ENCODE data around the gene ILK. TPM values are rescaled to one million over a fixed set of nuclear protein-coding genes. Genes with fewer than 3 reads are reported as not detected.

ILK gene
- total and polyA plus RNA-seq, 2 of the 13 experiments (the other 11 are each of a cell fraction or from before 2014, with no cell fraction given) = 70.3 to 108 TPM

DNA sequence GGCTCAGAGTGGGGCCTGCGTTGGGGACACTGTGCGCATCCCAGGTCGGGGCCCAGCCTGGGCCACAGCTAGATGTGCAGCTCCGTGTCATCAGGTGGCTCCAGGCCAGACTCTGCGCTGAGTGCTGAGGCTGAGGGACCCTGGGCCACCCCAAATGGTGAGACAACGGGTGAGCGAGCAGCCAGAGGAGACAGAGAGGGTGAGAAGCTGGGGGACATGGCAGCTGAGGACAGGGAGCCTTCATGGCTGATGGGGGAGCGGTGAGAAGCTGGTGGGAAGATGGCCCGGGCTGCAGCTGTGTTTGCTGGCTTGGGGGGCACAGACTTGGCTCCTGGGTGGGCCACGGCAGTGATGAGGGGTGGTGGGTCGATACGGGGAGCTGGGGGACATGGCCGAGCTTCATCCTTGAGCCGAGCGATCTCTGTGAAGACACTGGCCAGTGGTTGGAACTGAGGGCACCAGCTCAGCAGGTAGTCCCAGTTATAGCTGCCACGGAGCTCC is 18.2 kb downstream of the ILK start:
- Histone ChIP-seq H3K79me2 (ENCODE audit: insufficient read depth, low read length) (peaks cover 7% of the 10 kb centered on the region), H3K4me1 (ENCODE audit: insufficient read depth, low read length) (peaks cover 45% of the 10 kb centered on the region), H2AFZ (ENCODE audit: low read length) (no peak overlapping the region), H4K20me1 (ENCODE audit: insufficient read depth, low read length) (no peaks in the 10 kb centered on the region), H3K9ac (ENCODE audit: insufficient read depth, low read depth, low read length) (no peak overlapping the region), H3K4me2 (ENCODE audit: low read depth, low read length) (no peak overlapping the region), H3K9me3 (ENCODE audit: low read length) (no peaks in the 10 kb centered on the region), H3K4me3 (replicated peaks in 1 of 3; ENCODE audit: insufficient read depth in 1 of 3, low read depth in 2 of 3, low read length in 3 of 3) (no peak overlapping the region; a peak in 1 of 6 replicates), H3K27ac (ENCODE audit: extremely low read length, insufficient read depth, low read length) (no peak overlapping the region), H3K27me3 (ENCODE audit: control insufficient read depth in 1 of 2, insufficient read depth in 2 of 2, low read length in 2 of 2) (peaks cover 15 to 63% of the 10 kb centered on the region in 2 experiments), H3K36me3 (replicated peaks in 1 of 2; ENCODE audit: control insufficient read depth in 1 of 2, insufficient read depth in 2 of 2, low read length in 2 of 2) (no peaks in the 10 kb centered on the region)
- ChIA-PET POLR2A (interaction anchor here (2.0 to 5.5 kb wide), 2 partner anchors 10 to 15 kb away, joined by 5 to 24 read pairs; partner anchors contain the start of gene TAF10), CTCF (ENCODE audit: low intra/inter-chr PET ratio, low total read pairs) (no interaction called here)
- BruUV-seq (replicated peaks) = no TSS peak
- ATAC-seq = no peak
- no peak for FAIRE-seq
- 11% methylated on average over 10 of the region's 16 CpGs for WGBS (ENCODE audit: low lambda C conversion rate)
- in situ Hi-C loops (cut with HindIII; ENCODE audit: extremely low pct_ligation_motif_present, low pct_unique_long_range_greater_than_20kb) = no loop called here
- no peak for DNase-seq (ENCODE audit: low spot score)
- intact Hi-C loops (cut with micrococcal nuclease; ENCODE audit: unreplicated experiment) = no loop called here
- TF ChIP-seq ZNF207 (IDR thresholded peaks at IDR 0.05; ENCODE audit: borderline replicate concordance) (no peak), KDM5A (IDR thresholded peaks at IDR 0.05; ENCODE audit: borderline replicate concordance, low read length) (no peak), FOSL1 (CRISPR knock-in tag; IDR thresholded peaks at IDR 0.05; ENCODE audit: borderline replicate concordance) (no peak), ZNF224 (CRISPR knock-in tag; IDR thresholded peaks at IDR 0.05) (no peak), GABPA (IDR thresholded peaks at IDR 0.05; ENCODE audit: low read depth, low read length) (no peak), GABPA (CRISPR knock-in tag; IDR thresholded peaks at IDR 0.05; ENCODE audit: low read depth) (no peak), HOXD1 (CRISPR knock-in tag; IDR thresholded peaks at IDR 0.05) (no peak), FOXM1 (CRISPR knock-in tag; IDR thresholded peaks at IDR 0.05) (no peak), ZNF264 (CRISPR knock-in tag; IDR thresholded peaks at IDR 0.05) (no peak), KDM4B (CRISPR knock-in tag; IDR thresholded peaks at IDR 0.05) (no peak)
- TF ChIP-seq, protein P1, sequence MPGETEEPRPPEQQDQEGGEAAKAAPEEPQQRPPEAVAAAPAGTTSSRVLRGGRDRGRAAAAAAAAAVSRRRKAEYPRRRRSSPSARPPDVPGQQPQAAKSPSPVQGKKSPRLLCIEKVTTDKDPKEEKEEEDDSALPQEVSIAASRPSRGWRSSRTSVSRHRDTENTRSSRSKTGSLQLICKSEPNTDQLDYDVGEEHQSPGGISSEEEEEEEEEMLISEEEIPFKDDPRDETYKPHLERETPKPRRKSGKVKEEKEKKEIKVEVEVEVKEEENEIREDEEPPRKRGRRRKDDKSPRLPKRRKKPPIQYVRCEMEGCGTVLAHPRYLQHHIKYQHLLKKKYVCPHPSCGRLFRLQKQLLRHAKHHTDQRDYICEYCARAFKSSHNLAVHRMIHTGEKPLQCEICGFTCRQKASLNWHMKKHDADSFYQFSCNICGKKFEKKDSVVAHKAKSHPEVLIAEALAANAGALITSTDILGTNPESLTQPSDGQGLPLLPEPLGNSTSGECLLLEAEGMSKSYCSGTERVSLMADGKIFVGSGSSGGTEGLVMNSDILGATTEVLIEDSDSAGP (CRISPR knock-in tag; IDR thresholded peaks at IDR 0.05; ENCODE audit: borderline replicate concordance) = no peak
- TF ChIP-seq, protein P2, sequence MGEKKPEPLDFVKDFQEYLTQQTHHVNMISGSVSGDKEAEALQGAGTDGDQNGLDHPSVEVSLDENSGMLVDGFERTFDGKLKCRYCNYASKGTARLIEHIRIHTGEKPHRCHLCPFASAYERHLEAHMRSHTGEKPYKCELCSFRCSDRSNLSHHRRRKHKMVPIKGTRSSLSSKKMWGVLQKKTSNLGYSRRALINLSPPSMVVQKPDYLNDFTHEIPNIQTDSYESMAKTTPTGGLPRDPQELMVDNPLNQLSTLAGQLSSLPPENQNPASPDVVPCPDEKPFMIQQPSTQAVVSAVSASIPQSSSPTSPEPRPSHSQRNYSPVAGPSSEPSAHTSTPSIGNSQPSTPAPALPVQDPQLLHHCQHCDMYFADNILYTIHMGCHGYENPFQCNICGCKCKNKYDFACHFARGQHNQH (CRISPR knock-in tag; IDR thresholded peaks at IDR 0.05) = no peak
- TF ChIP-seq, protein P3, sequence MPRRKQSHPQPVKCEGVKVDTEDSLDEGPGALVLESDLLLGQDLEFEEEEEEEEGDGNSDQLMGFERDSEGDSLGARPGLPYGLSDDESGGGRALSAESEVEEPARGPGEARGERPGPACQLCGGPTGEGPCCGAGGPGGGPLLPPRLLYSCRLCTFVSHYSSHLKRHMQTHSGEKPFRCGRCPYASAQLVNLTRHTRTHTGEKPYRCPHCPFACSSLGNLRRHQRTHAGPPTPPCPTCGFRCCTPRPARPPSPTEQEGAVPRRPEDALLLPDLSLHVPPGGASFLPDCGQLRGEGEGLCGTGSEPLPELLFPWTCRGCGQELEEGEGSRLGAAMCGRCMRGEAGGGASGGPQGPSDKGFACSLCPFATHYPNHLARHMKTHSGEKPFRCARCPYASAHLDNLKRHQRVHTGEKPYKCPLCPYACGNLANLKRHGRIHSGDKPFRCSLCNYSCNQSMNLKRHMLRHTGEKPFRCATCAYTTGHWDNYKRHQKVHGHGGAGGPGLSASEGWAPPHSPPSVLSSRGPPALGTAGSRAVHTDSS (CRISPR knock-in tag; conservative IDR thresholded peaks at IDR 0.05) = no peak
- TF ChIP-seq, protein P4, sequence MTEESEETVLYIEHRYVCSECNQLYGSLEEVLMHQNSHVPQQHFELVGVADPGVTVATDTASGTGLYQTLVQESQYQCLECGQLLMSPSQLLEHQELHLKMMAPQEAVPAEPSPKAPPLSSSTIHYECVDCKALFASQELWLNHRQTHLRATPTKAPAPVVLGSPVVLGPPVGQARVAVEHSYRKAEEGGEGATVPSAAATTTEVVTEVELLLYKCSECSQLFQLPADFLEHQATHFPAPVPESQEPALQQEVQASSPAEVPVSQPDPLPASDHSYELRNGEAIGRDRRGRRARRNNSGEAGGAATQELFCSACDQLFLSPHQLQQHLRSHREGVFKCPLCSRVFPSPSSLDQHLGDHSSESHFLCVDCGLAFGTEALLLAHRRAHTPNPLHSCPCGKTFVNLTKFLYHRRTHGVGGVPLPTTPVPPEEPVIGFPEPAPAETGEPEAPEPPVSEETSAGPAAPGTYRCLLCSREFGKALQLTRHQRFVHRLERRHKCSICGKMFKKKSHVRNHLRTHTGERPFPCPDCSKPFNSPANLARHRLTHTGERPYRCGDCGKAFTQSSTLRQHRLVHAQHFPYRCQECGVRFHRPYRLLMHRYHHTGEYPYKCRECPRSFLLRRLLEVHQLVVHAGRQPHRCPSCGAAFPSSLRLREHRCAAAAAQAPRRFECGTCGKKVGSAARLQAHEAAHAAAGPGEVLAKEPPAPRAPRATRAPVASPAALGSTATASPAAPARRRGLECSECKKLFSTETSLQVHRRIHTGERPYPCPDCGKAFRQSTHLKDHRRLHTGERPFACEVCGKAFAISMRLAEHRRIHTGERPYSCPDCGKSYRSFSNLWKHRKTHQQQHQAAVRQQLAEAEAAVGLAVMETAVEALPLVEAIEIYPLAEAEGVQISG (CRISPR knock-in tag; IDR thresholded peaks at IDR 0.05) = no peak
- TF ChIP-seq, protein P5, sequence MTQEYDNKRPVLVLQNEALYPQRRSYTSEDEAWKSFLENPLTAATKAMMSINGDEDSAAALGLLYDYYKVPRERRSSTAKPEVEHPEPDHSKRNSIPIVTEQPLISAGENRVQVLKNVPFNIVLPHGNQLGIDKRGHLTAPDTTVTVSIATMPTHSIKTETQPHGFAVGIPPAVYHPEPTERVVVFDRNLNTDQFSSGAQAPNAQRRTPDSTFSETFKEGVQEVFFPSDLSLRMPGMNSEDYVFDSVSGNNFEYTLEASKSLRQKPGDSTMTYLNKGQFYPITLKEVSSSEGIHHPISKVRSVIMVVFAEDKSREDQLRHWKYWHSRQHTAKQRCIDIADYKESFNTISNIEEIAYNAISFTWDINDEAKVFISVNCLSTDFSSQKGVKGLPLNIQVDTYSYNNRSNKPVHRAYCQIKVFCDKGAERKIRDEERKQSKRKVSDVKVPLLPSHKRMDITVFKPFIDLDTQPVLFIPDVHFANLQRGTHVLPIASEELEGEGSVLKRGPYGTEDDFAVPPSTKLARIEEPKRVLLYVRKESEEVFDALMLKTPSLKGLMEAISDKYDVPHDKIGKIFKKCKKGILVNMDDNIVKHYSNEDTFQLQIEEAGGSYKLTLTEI (CRISPR knock-in tag; conservative IDR thresholded peaks at IDR 0.05) = no peak
